Heart left ventricle (tissue), 13 donors: ENCODE data around the gene SERINC4.

Experiments
- CTCF ChIP-seq, 12 donors: fragments of 200-600 bp; sonication (generic) in 4 of 12; IDR thresholded peaks; one replicate each; pipeline versions ENCODE4 v1.5.0 to v1.8.0; 2018 to 2022; ENCODE audit warnings: antibody characterized with exemption in 12 of 12, mild to moderate bottlenecking in 5 of 12
- POLR2A ChIP-seq, 2 donors: fragments of 450-650 bp; IDR thresholded peaks; one replicate each; pipeline ENCODE4 v1.6.1; 2017; ENCODE audit warnings: antibody characterized with exemption in 2 of 2, mild to moderate bottlenecking in 2 of 2, moderate library complexity in 2 of 2
- donor health status: ischemic (EF 13 %, LVEDD 7.1; RV severe dilation, severe dysfunction).
- donor health status: DM: no; HTN: yes; CAD: no.
- donor health status: DM: no; HTN: no; CAD: no.
- donor health status: ischemic (EF 25% LVEDD 6.9; RV normal size, moderate dysfunction).
- donor health status: ischemic (EF 25% LVEDD 5.7; RV mildly dilated, moderate dysfunction).
- donor health status: ischemic (EF 35%, LVEDD 5.7; RV mildly dilated, moderate dysfunction).
- donor health status: nonischemic (EF 11% LVEDD 7.7; RV severe dilation, severe dysfunction).
- donor health status: DM: yes; HTN: yes; CAD: no.
- donor health status: PGD.
- donor health status: ischemic (EF 29% LVEDD 5.4; RV normal size, mild dysfunction).
- donor health status: nonischemic (EF 23%, LVEDD 6.1; RV moderate dilation, normal function).

DNA sequence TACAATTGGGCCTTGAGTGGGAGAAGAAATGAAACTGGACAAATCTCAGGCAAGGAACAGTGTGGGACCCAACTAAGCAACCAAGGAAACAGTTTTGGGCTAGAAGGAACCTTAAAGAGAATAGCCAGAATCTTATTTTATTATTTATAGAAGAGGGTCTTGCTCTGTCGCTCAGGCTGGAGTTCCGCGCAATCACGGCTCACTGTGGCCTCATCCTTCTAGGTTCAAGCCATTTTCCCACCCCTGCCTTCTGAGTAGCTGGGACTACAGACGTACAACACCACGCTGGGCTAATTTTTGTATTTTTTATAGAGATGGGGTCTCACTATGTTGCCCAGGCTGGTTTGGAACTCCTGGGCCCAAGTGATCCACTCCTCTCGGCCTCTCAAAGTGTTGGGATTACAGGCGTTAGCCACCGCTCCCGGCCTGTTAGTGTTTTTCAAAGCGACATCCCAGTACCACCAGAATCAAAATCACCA lies 26.0 kb upstream of the SERINC4 start:
- TF ChIP-seq CTCF (IDR thresholded peaks at IDR 0.05): no peak
- no peak for TF ChIP-seq POLR2A (IDR thresholded peaks at IDR 0.05)
